Measurements from ENCODE around the gene CDKAL1. TPM values are rescaled to one million over a fixed set of nuclear protein-coding genes. Genes with fewer than 3 reads are reported as not detected.

Gene CDKAL1
- total RNA-seq, 1 donor from 2014 or later = 24.8 TPM

GRCh38 chr6:20789162-20789561 is 254.9 kb downstream of the CDKAL1 start:
- DNase-seq = no peak

DNA sequence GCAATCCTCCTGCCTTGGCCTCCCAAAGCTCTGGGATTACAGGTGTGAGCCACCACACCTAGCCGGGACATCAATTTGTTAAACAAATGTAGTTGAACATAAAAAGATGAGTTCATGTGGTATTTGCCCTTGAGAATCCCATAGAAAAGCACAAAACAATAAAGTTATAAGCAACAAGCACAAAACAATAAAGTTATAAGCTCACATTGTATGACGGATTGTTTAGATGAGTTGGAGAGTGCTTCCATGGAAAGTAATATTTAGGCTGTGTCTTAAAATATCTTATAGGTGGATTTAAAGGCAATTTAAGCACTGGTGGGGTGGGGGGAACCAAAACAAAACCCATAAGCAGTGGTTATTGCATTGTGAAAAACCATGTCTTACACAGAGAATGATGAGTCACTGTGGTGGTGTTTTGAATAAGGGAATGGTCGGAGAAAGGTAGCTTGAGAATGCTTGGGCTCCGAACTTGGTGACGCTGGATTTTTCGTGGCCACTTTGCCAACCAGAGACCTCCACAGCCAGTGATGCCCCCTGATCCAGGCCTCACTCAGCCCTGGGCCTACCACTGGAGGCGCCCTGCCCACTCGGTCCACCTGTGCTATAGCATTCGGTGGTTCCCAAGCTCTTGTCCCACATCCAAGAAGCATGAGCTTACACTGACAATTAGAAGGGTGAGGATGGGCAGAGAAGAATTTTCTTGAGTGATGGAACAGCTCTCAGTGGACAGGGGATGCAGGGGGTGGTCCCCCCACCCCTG is 256.0 kb downstream of the CDKAL1 start:
- Mint-ChIP-seq H3K27me3 (ENCODE audit: unreplicated experiment) (peaks cover 5% of the 10 kb centered on the region), H3K36me3 (ENCODE audit: unreplicated experiment) (no peaks in the 10 kb centered on the region), H3K27ac (ENCODE audit: unreplicated experiment) (no peak overlapping the region), H3K4me3 (ENCODE audit: unreplicated experiment) (no peak overlapping the region), H3K4me1 (ENCODE audit: low read depth, unreplicated experiment) (peaks cover 6% of the 10 kb centered on the region), H3K9me3 (ENCODE audit: unreplicated experiment) (peaks cover 1% of the 10 kb centered on the region)
- DNase-seq = no peak
- no peak for TF ChIP-seq CTCF (IDR thresholded peaks at IDR 0.05; ENCODE audit: partially characterized antibody, unreplicated experiment)

More at GRCh38 chr6:20789162-20789561, 254.9 kb downstream of the CDKAL1 start:
- Mint-ChIP-seq H3K4me1 (ENCODE audit: low read depth, unreplicated experiment) (peaks cover 6% of the 10 kb centered on the region), H3K9me3 (ENCODE audit: unreplicated experiment) (peaks cover 1% of the 10 kb centered on the region), H3K27ac (ENCODE audit: unreplicated experiment) (no peak overlapping the region), H3K4me3 (ENCODE audit: unreplicated experiment) (no peak overlapping the region), H3K36me3 (ENCODE audit: unreplicated experiment) (no peaks in the 10 kb centered on the region), H3K27me3 (ENCODE audit: unreplicated experiment) (peaks cover 5% of the 10 kb centered on the region)
- no peak for TF ChIP-seq CTCF (IDR thresholded peaks at IDR 0.05; ENCODE audit: partially characterized antibody, unreplicated experiment)

DNA sequence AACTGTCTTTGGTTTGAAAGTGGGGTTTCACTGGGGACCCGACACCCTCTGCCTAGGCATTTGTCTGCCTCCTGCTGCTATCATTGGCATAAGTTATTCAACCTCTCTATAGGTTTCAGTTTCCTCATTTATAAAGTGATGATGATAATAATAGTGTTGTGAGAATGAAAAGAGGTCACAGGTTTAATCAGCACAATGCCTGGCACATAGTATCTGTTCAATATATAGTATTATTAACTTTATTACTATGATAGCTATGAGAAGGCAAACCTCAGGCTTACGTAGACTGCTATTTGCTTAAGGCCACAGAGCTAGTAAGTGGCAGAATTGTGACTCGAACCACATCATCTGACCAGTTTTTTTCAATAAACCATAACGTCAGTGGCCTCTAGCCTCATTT is 256.8 kb downstream of the CDKAL1 start:
- DNase-seq = no peak
- no peak for TF ChIP-seq CTCF (IDR thresholded peaks at IDR 0.05; ENCODE audit: partially characterized antibody, unreplicated experiment)
- peaks cover 6% of the 10 kb centered on the region for H3K4me1 Mint-ChIP-seq (ENCODE audit: low read depth, unreplicated experiment)
- H3K27ac Mint-ChIP-seq (ENCODE audit: unreplicated experiment) = no peak overlapping the region
- H3K27me3 Mint-ChIP-seq (ENCODE audit: unreplicated experiment) = peaks cover 5% of the 10 kb centered on the region
- no peaks in the 10 kb centered on the region for H3K36me3 Mint-ChIP-seq (ENCODE audit: unreplicated experiment)
- H3K9me3 Mint-ChIP-seq (ENCODE audit: unreplicated experiment) = peaks cover 1% of the 10 kb centered on the region
- H3K4me3 Mint-ChIP-seq (ENCODE audit: unreplicated experiment) = no peak overlapping the region

GRCh38 chr6:20791944-20792343 is 257.7 kb downstream of the CDKAL1 start:
- DNase-seq = no peak
- no peak overlapping the region for H3K4me3 Mint-ChIP-seq (ENCODE audit: unreplicated experiment)
- no peak overlapping the region for H3K27ac Mint-ChIP-seq (ENCODE audit: unreplicated experiment)
- peaks cover 1% of the 10 kb centered on the region for H3K9me3 Mint-ChIP-seq (ENCODE audit: unreplicated experiment)
- H3K36me3 Mint-ChIP-seq (ENCODE audit: unreplicated experiment) = no peaks in the 10 kb centered on the region
- H3K27me3 Mint-ChIP-seq (ENCODE audit: unreplicated experiment) = peaks cover 5% of the 10 kb centered on the region
- TF ChIP-seq CTCF (IDR thresholded peaks at IDR 0.05; ENCODE audit: partially characterized antibody, unreplicated experiment) = no peak
- peaks cover 6% of the 10 kb centered on the region for H3K4me1 Mint-ChIP-seq (ENCODE audit: low read depth, unreplicated experiment)

DNA sequence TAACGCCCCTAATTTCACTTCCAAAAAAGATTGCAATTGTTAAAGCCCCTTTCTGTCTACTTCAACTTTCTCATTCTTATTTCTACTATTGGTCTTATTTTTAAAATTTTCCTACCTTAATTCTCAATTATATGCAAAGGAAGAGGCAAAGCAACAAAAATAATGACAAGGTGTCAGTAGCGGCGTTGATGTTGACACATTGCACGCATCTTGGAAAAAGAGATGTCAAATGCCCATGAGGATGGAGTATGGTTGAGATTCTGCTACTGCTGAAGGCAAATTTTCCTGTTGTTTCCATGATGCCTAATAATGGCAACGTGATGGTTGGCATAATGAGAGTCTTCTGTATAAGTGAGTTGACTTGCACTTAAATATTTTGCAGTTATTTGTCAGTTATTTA is 258.9 kb downstream of the CDKAL1 start:
- Mint-ChIP-seq H3K4me3 (ENCODE audit: unreplicated experiment) (no peak overlapping the region), H3K4me1 (ENCODE audit: low read depth, unreplicated experiment) (peaks cover 4% of the 10 kb centered on the region), H3K27ac (ENCODE audit: unreplicated experiment) (no peak overlapping the region), H3K36me3 (ENCODE audit: unreplicated experiment) (no peaks in the 10 kb centered on the region), H3K9me3 (ENCODE audit: unreplicated experiment) (peaks cover 1% of the 10 kb centered on the region), H3K27me3 (ENCODE audit: unreplicated experiment) (peaks cover 5% of the 10 kb centered on the region)
- no peak for TF ChIP-seq CTCF (IDR thresholded peaks at IDR 0.05; ENCODE audit: partially characterized antibody, unreplicated experiment)
- no peak for DNase-seq

Measured in glutamatergic neuron (in vitro differentiated cells).